DMS114 treated with DMSO at 0.1 percent for 48 hours (cell line): ENCODE measurements around the gene FBXO28.
"Not testable (repeated sequence)": the region's sequence is repeated elsewhere in the genome, so short reads cannot be mapped to it uniquely, and the experiment has no call there.

Experiments
- DNase-seq: peaks from one replicate; lab custom pipeline; 2025; ENCODE audit not compliant: unreplicated experiment; lab: John Stamatoyannopoulos, UW

FBXO28 gene, protein sequence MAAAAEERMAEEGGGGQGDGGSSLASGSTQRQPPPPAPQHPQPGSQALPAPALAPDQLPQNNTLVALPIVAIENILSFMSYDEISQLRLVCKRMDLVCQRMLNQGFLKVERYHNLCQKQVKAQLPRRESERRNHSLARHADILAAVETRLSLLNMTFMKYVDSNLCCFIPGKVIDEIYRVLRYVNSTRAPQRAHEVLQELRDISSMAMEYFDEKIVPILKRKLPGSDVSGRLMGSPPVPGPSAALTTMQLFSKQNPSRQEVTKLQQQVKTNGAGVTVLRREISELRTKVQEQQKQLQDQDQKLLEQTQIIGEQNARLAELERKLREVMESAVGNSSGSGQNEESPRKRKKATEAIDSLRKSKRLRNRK

GRCh38 chr1:224113918-224114786 lies at the start of gene FBXO28:
Gene FBXO28 (plus strand): TSS chr1:224114111. CDS start chr1:224114130, 19 bp downstream.
- peak; percentile 93 for DNase-seq

DNA sequence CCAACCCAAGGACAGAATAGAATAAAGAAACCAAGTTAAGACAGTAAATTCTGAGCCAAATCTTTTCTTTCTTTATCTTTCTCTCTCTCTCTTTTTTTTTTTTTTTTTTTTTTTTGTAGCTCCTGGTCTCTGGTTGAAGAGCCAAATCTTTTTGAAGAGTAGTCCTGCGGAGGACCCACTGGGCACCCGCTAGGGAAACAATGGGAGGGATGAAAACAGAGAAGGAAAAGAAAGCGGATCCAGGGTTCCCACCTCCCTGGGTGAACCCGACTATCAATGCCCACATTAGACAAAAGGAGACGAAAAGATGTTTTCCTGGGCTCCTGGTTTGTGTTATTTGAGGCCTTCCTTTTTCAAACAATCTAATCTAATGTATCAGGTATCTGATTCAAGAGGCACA lies 49.8 kb upstream of the FBXO28 start:
- no peak for DNase-seq

- DNase-seq = no peak
Observed at GRCh38 chr1:224065455-224065854, 48.5 kb upstream of the FBXO28 start.

DNA sequence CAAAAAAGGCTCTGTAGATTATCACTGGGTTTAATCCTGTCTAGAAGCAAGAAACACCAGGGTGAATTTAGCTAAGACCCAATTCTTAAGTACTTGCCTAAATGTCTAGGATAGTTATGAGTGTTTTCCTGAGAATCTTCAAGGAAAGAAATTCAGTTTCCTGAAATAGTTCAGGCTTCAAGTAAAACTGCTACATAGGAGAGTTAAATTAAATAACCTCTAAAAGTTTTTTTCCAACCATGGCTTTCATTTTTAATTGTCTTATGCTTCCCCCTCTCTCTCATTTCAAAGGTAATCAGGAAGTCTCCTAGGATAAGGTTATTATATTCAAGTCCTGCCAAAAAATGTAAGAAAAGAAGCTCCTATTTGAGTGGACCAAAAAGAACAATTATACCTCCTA lies 46.7 kb upstream of the FBXO28 start:
- DNase-seq = no peak

- DNase-seq = no peak
Observed at GRCh38 chr1:224067621-224068457, 46.1 kb upstream of the FBXO28 start.

DNA sequence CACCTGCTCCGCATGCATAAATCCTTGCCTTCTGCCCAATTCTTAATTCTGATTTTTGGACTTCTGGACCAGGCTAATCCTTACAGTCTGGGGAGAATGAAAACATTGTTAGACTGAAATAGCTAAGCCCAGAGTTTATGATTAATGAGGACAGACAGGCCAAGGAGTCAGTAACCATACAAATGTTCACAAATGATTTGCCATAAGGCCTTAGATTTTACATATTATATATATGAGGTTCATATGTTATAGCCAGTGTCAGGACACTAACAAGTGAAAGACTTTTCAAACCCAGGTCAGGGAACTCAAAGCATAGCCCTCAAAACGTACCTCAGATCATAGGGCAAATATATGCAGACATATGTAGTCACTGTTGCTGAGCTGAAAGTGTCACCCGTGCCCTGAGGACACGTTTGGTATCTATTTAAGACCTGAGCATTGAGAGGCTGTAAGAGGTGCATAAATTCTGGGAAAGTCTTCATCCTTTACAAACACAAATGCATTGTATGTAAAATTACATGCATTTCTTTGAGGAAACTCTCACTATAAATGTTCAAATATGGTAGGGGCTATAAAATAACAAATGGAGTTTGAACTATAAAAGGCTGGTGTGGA lies 45.3 kb upstream of the FBXO28 start:
- DNase-seq = no peak

GRCh38 chr1:224069138-224069537 lies 44.8 kb upstream of the FBXO28 start:
- no peak for DNase-seq

GRCh38 chr1:224070521-224070920 lies 43.4 kb upstream of the FBXO28 start:
- no peak for DNase-seq

DNA sequence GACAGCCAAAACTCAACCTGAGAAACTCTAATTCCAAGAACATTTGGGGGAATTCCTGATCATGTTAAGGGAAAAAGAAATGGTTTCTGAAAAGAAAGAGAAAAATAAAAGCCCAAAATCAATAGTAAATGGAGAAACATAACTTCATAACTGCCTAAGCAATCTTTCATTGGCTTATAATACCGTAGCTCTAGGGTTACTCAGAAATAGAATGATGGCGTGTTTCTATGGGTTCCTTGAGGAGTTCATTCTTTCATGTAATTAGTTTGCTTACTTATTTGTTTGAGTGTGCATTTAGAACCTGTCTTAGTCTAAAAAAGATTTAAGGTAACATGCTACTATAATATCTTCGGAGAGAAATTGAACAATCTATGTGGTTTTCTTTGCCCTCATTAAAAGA lies 37.5 kb upstream of the FBXO28 start:
- DNase-seq = no peak

GRCh38 chr1:224079644-224080043 lies 34.3 kb upstream of the FBXO28 start:
- DNase-seq = not testable (repeated sequence)

- DNase-seq = no peak
Observed at GRCh38 chr1:224080115-224080774, 33.7 kb upstream of the FBXO28 start.

DNA sequence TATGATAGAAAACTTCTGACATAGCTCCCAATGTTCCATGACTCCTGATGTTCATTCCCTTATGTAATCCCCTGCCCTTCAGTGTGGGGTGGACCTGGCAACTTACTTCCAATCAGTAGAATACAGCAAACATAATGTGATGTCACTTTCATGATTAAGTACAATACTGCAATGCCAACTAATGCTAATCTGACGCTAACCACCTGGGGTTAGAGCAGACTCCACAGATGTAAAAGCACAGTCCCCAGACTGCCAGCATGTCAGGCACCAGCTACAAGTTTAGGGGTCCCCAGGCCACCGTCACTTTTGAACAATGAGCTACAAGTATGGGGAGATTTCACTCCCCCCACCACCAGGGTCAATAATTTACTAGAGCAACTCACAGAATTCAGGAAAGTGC lies 32.3 kb upstream of the FBXO28 start:
- no peak for DNase-seq

- DNase-seq = no peak
Observed at GRCh38 chr1:224082146-224082545, 31.8 kb upstream of the FBXO28 start.

DNA sequence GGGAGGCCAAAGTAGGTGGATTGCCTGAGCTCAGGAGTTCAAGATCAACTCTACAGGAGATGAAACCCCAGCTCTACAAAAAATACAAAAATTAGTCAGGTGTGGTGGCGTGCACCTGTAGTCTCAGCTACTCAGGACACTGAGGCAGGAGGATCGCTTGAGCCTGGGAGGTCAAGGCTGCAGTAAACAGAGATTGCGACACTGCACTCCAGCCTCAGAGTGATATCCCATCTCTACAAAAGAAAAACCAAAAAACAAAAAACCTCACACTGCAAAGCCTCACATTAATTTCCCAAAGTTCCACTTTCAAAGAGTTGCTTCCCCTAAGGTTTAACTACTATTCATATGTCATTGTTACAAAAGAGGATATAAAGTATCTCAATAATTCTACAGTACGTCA lies 29.0 kb upstream of the FBXO28 start:
- no peak for DNase-seq

- DNase-seq = no peak
Observed at GRCh38 chr1:224085421-224086108, 28.3 kb upstream of the FBXO28 start.

DNA sequence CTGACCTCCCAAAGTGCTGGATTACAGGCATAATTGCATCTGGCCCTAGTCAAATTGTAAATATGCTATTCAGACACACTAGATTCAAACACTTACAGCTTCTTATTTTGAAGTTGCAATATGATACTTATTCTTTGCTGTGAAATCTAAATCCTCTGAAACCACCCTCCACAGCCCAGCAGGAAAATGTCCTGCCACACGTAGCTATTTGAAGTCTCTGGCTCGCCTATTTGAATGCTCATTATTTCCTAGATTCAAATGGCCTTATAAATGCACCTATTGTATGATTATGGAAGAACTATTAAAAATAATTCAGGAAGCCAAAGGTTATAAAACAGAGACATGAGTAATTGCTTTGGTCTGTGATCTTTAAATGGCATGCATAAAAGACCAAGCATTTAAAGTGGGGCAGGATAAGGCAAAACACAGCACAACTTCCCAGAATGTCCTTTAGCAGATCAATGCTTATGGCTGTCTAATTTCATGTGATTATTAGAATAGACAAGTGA lies 26.6 kb upstream of the FBXO28 start:
- no peak for DNase-seq

GRCh38 chr1:224089583-224089982 lies 24.3 kb upstream of the FBXO28 start:
- DNase-seq = no peak

DNA sequence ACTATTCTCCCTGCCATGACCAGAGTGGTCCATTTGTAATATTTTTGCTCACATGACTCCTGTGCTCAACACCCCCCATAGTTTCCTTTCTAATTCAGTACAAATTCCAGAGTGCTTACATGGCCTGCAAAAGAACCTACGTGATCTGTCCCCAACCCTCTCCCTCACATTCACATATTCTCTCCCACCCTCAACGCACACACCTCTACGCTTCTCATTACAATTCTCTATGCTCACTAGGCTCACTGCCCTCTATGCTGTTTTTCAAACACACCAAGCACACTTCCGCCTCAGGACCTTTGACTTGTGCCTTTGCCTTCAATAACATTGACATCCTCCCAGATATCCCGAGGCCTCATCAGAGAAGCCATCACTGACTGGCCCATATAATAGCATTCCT lies 23.8 kb upstream of the FBXO28 start:
- DNase-seq = no peak

DNA sequence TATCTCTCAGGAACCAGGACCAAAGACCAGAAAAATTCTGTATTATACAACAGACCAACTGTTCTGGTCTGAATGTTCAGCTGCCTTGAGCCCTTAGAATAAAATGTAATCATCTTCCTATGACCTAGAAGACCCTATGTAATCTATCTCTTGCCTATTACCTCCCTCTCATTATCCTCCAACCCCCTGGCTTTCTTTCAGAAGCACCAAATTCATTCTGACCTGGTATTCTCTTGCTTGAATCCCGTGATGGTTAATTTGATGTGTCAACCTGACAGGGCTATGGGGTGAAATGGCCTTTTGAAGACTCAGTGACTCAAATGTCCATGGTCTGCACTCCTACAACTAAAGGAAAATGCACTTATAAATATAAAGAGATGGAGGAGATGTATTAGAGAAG lies 21.8 kb upstream of the FBXO28 start:
- no peak for DNase-seq

- no peak for DNase-seq
Observed at GRCh38 chr1:224092601-224093000, 21.3 kb upstream of the FBXO28 start.
